Retinal pigment epithelial cell (primary cell): Measurements from ENCODE around the gene GRID1.

Experiments used
- DNase-seq: peaks from one replicate; pipeline ENCODE4 v3.0.0-alpha.2; 2010; ENCODE audit warnings: low read depth
- H3K4me3 ChIP-seq: 2 replicates; pipeline ENCODE4 v1.5.1; 2011; ENCODE audit warnings: mild to moderate bottlenecking, low read length, control low read depth, moderate library complexity
- CTCF ChIP-seq: conservative IDR thresholded peaks from 2 replicates; pipeline ENCODE4 v1.5.1; 2011; ENCODE audit warnings: low read depth, low read length, control low read depth, inconsistent platforms

Gene GRID1

GRCh38 chr10:86152911-86153310 lies 213.7 kb downstream of the GRID1 start:
- no peak overlapping the region for H3K4me3 ChIP-seq
- no peak for TF ChIP-seq CTCF
- no peak for DNase-seq

- TF ChIP-seq CTCF, result no peak
- DNase-seq, result no peak
- H3K4me3 ChIP-seq, result no peak overlapping the region
Measured at GRCh38 chr10:86152354-86152753, 214.2 kb downstream of the GRID1 start.

GRCh38 chr10:86151613-86152012 lies 215.0 kb downstream of the GRID1 start:
- TF ChIP-seq CTCF, result no peak
- no peak overlapping the region for H3K4me3 ChIP-seq

GRCh38 chr10:86149257-86149656 lies 217.3 kb downstream of the GRID1 start:
- H3K4me3 ChIP-seq, result no peak overlapping the region
- no peak for DNase-seq
- no peak for TF ChIP-seq CTCF

More at GRCh38 chr10:86151613-86152012, 215.0 kb downstream of the GRID1 start:
- DNase-seq, result no peak

- TF ChIP-seq CTCF, result no peak
- no peak overlapping the region for H3K4me3 ChIP-seq
- DNase-seq, result no peak
Measured at GRCh38 chr10:86148117-86148516, 218.5 kb downstream of the GRID1 start.

- H3K4me3 ChIP-seq, result no peak overlapping the region
- no peak for DNase-seq
- TF ChIP-seq CTCF, result no peak
Measured at GRCh38 chr10:86144301-86144700, 222.3 kb downstream of the GRID1 start.

- no peak for DNase-seq
- no peak for TF ChIP-seq CTCF
Measured at GRCh38 chr10:86141896-86142295, 224.7 kb downstream of the GRID1 start.

More at GRCh38 chr10:86141896-86142295, 224.7 kb downstream of the GRID1 start:
- no peak overlapping the region for H3K4me3 ChIP-seq
